Stimulated activated naive B cell treated with anti-CD40 and anti-IgM and Interleukin-4, amounts not matched to agents 10 μg/mL and 1 μg/mL and 100 μg/mL, for 72 hours (primary cell): Measurements from ENCODE around the gene MAST2.
"Not testable (repeated sequence)": the region's sequence is repeated elsewhere in the genome, so short reads cannot be mapped to it uniquely, and the experiment has no call there.

Source experiments
- ATAC-seq, 2 donors: fragments of 150-1000 bp; cut with Tn5 transposase; replicated peaks; 2 replicates each; pipeline ENCODE4 v1.10.0; 2021; ENCODE audit warnings: moderate library complexity in 1 of 2
- DNase-seq: peaks from one replicate; pipeline ENCODE4 v3.0.0; 2021
- H3K27ac Mint-ChIP-seq: one replicate; pipeline ENCODE4 v1.8.0; 2022; ENCODE audit warnings: mild to moderate bottlenecking, mixed read lengths
- H3K27me3 Mint-ChIP-seq, 2 donors: one replicate each; pipeline ENCODE4 v1.8.0; 2022; ENCODE audit warnings: mixed read lengths in 2 of 2
- H3K36me3 Mint-ChIP-seq, 2 donors: one replicate each; pipeline ENCODE4 v1.8.0; 2022; ENCODE audit warnings: mixed read lengths in 2 of 2, mild to moderate bottlenecking in 1 of 2
- H3K4me1 Mint-ChIP-seq, 2 donors: one replicate each; pipeline ENCODE4 v1.8.0; 2022; ENCODE audit warnings: mixed read lengths in 2 of 2, mild to moderate bottlenecking in 1 of 2
- H3K4me3 Mint-ChIP-seq, 2 donors: one replicate each; pipeline ENCODE4 v1.8.0; 2022; ENCODE audit warnings: mild to moderate bottlenecking in 2 of 2, mixed read lengths in 2 of 2, moderate library complexity in 1 of 2
- H3K9me3 Mint-ChIP-seq, 2 donors: one replicate each; pipeline ENCODE4 v1.8.0; 2022; ENCODE audit warnings: mixed read lengths in 2 of 2, mild to moderate bottlenecking in 1 of 2

MAST2 gene

GRCh38 chr1:45796946-45797345, 6.5 kb upstream of the MAST2 start:
- no peaks in the 10 kb centered on the region for H3K9me3 Mint-ChIP-seq
- DNase-seq (no peak), ATAC-seq (no peak)
- H3K4me3 Mint-ChIP-seq = no peak overlapping the region
- no peak overlapping the region for H3K27ac Mint-ChIP-seq
- no peaks in the 10 kb centered on the region for H3K36me3 Mint-ChIP-seq
- H3K27me3 Mint-ChIP-seq = peaks cover 7 to 11% of the 10 kb centered on the region in 2 donors
- peaks cover 0 to 2% of the 10 kb centered on the region in 2 donors for H3K4me1 Mint-ChIP-seq

DNA sequence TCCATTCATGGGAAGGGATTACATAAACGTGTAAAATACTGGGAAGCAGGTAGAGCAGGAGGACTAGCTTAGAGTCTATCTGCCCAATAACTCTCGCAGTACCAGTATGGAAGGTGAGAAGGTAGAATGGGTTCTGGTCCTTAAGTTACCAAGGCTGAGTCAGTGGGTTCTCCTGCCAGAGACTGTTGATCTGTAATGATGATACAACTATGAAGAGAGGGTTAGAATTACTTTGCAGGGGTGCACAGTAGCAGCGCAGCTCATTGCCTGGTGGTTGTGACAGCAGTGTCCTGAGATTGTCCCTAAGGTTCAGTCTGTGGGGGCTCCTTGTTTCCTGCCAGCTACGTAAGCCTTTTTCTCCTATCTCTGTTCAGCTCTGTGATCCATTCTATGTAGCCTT, 2.5 kb upstream of the MAST2 start:
- Mint-ChIP-seq H3K27ac (no peak overlapping the region), H3K36me3 (no peaks in the 10 kb centered on the region), H3K4me3 (no peak overlapping the region), H3K27me3 (no peaks in the 10 kb centered on the region), H3K9me3 (no peaks in the 10 kb centered on the region), H3K4me1 (peaks cover 23 to 37% of the 10 kb centered on the region in 2 donors)
- ATAC-seq (no peak), DNase-seq (no peak)

DNA sequence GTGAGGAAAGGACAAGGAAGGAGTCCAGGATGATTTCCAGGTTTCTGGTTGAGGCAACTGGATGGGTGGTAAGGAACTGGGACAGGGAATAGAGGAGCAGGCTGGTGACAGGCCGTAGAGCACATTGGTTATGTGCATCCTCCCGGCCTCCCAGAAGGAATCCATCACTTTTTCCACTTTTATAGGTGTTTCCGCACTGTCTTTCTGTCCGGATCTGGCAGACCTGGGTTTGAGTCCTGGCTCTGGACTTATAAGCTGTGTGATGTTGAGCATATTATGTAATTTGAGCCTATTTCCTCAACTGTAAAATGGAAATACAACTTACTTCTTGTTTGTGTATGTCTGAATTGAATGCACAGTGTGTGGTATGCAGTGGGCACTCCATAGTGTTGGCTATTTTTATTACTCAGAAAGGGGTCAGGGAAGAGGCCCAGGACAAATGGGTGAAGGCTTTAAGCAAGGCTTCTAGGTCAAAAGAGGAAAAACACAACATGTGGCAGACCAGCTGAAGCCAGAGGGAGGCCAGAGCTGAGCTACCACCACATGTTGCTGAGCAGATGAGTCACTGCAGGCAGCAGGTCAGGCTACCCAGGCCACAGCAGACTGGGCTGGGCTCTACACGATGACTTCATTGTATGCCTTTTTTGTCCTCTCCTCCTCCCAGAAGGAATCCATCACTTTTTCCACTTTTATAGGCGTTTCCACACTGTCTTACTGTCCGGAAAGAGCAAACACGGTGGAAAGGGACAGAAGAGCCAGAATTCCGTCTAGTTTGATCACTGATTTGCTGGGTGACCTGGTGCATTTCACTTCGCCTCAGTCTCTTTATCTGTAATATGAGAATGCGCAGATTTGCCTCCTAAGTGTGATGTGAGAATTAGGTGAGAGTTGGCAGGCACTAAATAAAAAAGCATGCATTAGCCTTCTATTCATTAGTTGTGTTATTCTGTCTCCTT, 791 bp upstream of the MAST2 start:
- Mint-ChIP-seq H3K36me3 (peaks cover 6 to 10% of the 10 kb centered on the region in 2 donors), H3K27ac (peak overlapping the region; percentile 87), H3K27me3 (no peaks in the 10 kb centered on the region), H3K4me3 (peak overlapping the region; percentile 94), H3K9me3 (no peaks in the 10 kb centered on the region), H3K4me1 (peaks cover 23 to 38% of the 10 kb centered on the region in 2 donors)
- DNase-seq (peak; percentile 24), ATAC-seq (peak; percentile 49 to 63)

- H3K4me1 Mint-ChIP-seq = peaks cover 23 to 38% of the 10 kb centered on the region in 2 donors
- H3K9me3 Mint-ChIP-seq, H3K27me3 Mint-ChIP-seq, DNase-seq: not testable (repeated sequence)
- ATAC-seq = peak; percentile 40 to 54
- peak overlapping the region; percentile 94 for H3K4me3 Mint-ChIP-seq
- peaks cover 13 to 19% of the 10 kb centered on the region in 2 donors for H3K36me3 Mint-ChIP-seq
- peak overlapping the region; percentile 14 for H3K27ac Mint-ChIP-seq
These were observed 613 bp downstream of the MAST2 start for GRCh38 chr1:45803781-45804668.

- ATAC-seq = no peak
- no peaks in the 10 kb centered on the region for H3K27me3 Mint-ChIP-seq
- H3K4me1 Mint-ChIP-seq = peaks cover 23 to 38% of the 10 kb centered on the region in 2 donors
- no peaks in the 10 kb centered on the region for H3K9me3 Mint-ChIP-seq
- H3K36me3 Mint-ChIP-seq = peaks cover 13 to 19% of the 10 kb centered on the region in 2 donors
- DNase-seq = no peak
- H3K4me3 Mint-ChIP-seq = peak overlapping the region; percentile 85 to 94
- H3K27ac Mint-ChIP-seq = no peak overlapping the region
These were observed 1.2 kb downstream of the MAST2 start for GRCh38 chr1:45804669-45804969.

DNA sequence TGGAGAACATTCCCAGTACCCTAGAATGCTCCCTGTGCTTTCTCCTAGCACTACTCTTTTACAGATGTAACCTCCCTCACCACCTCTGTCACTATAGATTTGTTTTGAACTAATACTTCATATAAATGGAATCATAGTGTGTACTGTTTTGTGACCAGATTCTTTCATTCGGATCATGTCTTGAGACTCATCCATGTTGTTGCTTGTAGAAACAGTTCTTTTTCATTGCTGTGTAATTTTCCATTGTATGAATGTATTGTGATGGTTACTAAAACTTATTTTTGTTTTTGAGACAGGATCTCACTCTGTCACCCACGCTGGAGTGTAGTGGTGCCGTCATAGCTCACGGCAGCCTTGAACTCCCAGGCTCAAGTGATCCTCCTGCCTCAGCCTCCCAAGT, 2.7 kb downstream of the MAST2 start:
- H3K9me3 Mint-ChIP-seq = no peaks in the 10 kb centered on the region
- H3K27ac Mint-ChIP-seq = no peak overlapping the region
- H3K36me3 Mint-ChIP-seq = peaks cover 13 to 19% of the 10 kb centered on the region in 2 donors
- no peak for DNase-seq
- H3K4me3 Mint-ChIP-seq = no peak overlapping the region
- H3K27me3 Mint-ChIP-seq = no peaks in the 10 kb centered on the region
- ATAC-seq = no peak
- peaks cover 23 to 38% of the 10 kb centered on the region in 2 donors for H3K4me1 Mint-ChIP-seq

- peaks cover 5 to 12% of the 10 kb centered on the region in 2 donors for H3K4me1 Mint-ChIP-seq
- H3K4me3 Mint-ChIP-seq = no peak overlapping the region
- H3K27me3 Mint-ChIP-seq = no peaks in the 10 kb centered on the region
- ATAC-seq = no peak
- H3K9me3 Mint-ChIP-seq = no peaks in the 10 kb centered on the region
- no peak overlapping the region for H3K27ac Mint-ChIP-seq
- no peak for DNase-seq
- peaks cover 16 to 23% of the 10 kb centered on the region in 2 donors for H3K36me3 Mint-ChIP-seq
These were observed 6.3 kb downstream of the MAST2 start for GRCh38 chr1:45809761-45810160.

GRCh38 chr1:45814776-45815175, 11.4 kb downstream of the MAST2 start:
- Mint-ChIP-seq H3K27me3 (no peaks in the 10 kb centered on the region), H3K4me1 (peaks cover under 1 to 4% of the 10 kb centered on the region in 2 donors), H3K9me3 (peaks cover 0 to 3% of the 10 kb centered on the region in 2 donors), H3K4me3 (no peak overlapping the region), H3K27ac (no peak overlapping the region), H3K36me3 (peaks cover 8 to 20% of the 10 kb centered on the region in 2 donors)
- no peak for DNase-seq
- no peak for ATAC-seq

DNA sequence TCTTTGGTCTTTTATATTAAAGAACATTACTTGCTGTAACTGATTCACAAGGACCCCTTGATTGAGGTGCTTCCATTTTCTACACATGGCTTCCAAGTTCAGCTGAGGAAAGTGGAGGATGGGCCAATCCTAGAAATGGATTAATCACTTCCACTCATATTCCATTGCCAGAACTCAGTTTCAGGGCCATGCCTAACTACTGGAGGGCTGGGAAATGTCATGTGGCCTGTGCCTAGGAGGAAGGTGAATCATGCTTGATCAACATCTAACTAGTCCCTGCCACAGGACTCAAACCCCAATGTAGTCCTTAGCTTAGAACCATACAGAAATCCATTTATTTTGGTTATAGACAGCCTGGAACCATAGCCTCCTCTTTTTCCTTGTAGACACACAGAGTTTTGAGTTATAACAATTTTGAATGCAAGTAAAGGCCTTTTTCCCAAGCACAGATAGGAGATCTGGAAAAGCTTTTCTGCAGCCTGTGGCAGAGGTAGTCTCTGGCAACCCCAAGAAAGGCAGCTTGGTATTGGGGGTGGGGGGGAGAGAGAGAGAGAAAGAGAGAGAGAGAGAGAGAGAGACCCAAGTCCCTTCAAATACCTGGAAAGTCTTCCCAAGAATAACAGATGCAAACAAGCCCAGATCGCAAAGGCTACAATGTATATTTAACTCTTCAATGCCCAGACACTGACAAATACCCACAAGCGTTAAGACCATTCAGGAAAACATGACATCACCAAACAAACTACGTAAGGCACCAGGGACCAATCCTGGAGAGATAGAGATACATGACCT, 12.5 kb downstream of the MAST2 start:
- DNase-seq (no peak), ATAC-seq (no peak)
- Mint-ChIP-seq H3K27me3 (no peaks in the 10 kb centered on the region), H3K4me3 (no peak overlapping the region), H3K4me1 (peaks cover 2 to 15% of the 10 kb centered on the region in 2 donors), H3K9me3 (peaks cover 0 to 4% of the 10 kb centered on the region in 2 donors), H3K27ac (no peak overlapping the region), H3K36me3 (peaks cover 8 to 20% of the 10 kb centered on the region in 2 donors)

- DNase-seq (no peak), ATAC-seq (peak in 1 of 2 donors; percentile 52)
- H3K4me3 Mint-ChIP-seq = no peak overlapping the region
- peaks cover 0 to 4% of the 10 kb centered on the region in 2 donors for H3K9me3 Mint-ChIP-seq
- H3K4me1 Mint-ChIP-seq = peaks cover 10 to 24% of the 10 kb centered on the region in 2 donors
- peaks cover 5 to 21% of the 10 kb centered on the region in 2 donors for H3K36me3 Mint-ChIP-seq
- H3K27me3 Mint-ChIP-seq = no peaks in the 10 kb centered on the region
- peak overlapping the region; percentile 25 for H3K27ac Mint-ChIP-seq
These were observed 16.8 kb downstream of the MAST2 start for GRCh38 chr1:45820173-45820572.

- Mint-ChIP-seq H3K36me3 (peaks cover 5 to 24% of the 10 kb centered on the region in 2 donors), H3K27me3 (no peaks in the 10 kb centered on the region), H3K27ac (peak overlapping the region; percentile 73), H3K9me3 (peaks cover 0 to 4% of the 10 kb centered on the region in 2 donors), H3K4me3 (no peak overlapping the region), H3K4me1 (peaks cover 10 to 24% of the 10 kb centered on the region in 2 donors)
- DNase-seq (no peak), ATAC-seq (no peak)
These were observed 17.4 kb downstream of the MAST2 start for GRCh38 chr1:45820788-45821187.

DNA sequence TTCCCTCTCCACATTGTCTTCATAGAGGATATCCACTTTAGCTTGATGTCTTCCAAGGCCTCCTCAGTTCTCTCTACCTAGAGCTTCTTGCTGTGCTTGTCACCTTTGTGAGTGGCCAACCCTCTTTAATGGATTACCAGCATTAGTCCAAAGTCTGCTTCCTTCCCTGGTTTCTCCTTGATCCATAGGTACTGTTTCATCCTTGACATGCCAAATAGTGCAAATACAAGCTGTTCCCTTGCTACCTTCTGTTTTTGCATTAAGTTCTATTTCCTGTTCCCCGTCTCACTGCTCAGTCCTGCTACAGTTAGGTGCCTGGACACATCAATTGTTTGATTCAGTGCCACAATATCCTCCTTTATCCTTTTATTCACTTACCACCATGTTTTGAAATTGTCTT, 19.2 kb downstream of the MAST2 start:
- Mint-ChIP-seq H3K36me3 (peaks cover 9 to 22% of the 10 kb centered on the region in 2 donors), H3K27me3 (no peaks in the 10 kb centered on the region), H3K4me3 (no peak overlapping the region), H3K27ac (no peak overlapping the region), H3K9me3 (peaks cover 0 to 4% of the 10 kb centered on the region in 2 donors), H3K4me1 (peaks cover 10 to 24% of the 10 kb centered on the region in 2 donors)
- DNase-seq = no peak
- ATAC-seq = no peak

DNA sequence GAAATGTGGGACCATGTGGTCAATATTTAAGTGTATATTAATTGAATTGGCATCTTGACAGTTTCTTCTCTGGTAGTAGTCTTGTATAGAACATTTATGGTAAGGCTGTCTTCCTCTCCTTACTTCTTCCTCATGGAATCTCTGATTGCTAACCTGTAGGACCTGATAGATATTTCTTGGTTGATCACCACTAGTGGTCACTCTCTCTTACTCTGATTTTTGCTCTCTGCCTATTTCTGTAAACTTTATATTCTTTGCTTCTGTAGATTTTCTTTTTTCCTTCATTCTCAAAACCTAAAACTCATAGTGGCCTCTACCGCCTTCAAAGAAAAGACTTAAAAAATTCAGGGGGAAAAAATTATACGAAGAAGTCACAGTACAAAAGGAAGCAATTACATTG, 21.2 kb downstream of the MAST2 start:
- Mint-ChIP-seq H3K27me3 (no peaks in the 10 kb centered on the region), H3K36me3 (peaks cover 19 to 22% of the 10 kb centered on the region in 2 donors), H3K9me3 (peaks cover 0 to 3% of the 10 kb centered on the region in 2 donors), H3K27ac (no peak overlapping the region), H3K4me1 (peaks cover 10 to 22% of the 10 kb centered on the region in 2 donors), H3K4me3 (no peak overlapping the region)
- DNase-seq (no peak), ATAC-seq (no peak)

DNA sequence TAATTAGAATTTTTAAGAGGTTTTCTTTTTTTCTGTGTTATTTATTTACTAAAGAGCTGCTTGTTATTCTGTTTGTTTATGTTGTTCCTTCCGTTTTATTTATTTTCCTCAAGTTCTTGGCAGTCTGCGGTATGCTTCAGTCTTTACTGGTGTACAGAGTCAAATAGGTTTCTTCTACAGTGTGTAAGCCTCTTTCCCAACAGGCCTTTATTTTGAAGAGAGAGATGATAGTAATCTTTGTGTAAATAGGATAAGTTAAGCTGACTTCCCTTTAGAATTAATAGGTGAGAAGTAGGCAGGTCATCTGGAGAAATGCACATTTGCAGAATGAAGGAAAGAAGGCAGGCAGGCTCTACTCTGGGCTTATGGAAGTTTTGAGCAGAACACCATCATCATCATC, 23.8 kb downstream of the MAST2 start:
- ATAC-seq = no peak
- Mint-ChIP-seq H3K4me1 (peaks cover 6 to 7% of the 10 kb centered on the region in 2 donors), H3K27me3 (no peaks in the 10 kb centered on the region), H3K4me3 (no peak overlapping the region), H3K27ac (no peak overlapping the region), H3K36me3 (peaks cover 23 to 32% of the 10 kb centered on the region in 2 donors), H3K9me3 (no peaks in the 10 kb centered on the region)
- DNase-seq = no peak
